MCF 10A (cell line): ENCODE results near the gene BORCS5. TPM values are rescaled to one million over a fixed set of nuclear protein-coding genes. Genes with fewer than 3 reads are reported as not detected.
A peak's percentile ranks its signal among the peaks of the same experiment; 100 is the strongest.

Experiments
- BruUV-seq: library from RNA; stranded (reverse); fragments of 400-500 nt; replicated peaks from 2 replicates; lab custom pipeline; 2021; lab: Mats Ljungman, UMichigan
- CTCF ChIA-PET: fragments of 300-600 bp; sonication (Branson Sonifier 250); formaldehyde crosslinking; extraction: SDS; loops from one replicate; lab custom pipeline; 2021; ENCODE audit warnings: antibody characterized with exemption, inconsistent platforms; lab: Yijun Ruan, JAX
- POLR2A ChIA-PET: fragments of 300-600, 350-650 bp; sonication (Branson Sonifier 250); formaldehyde crosslinking; extraction: SDS; loops from one replicate; lab custom pipeline; 2020; ENCODE audit warnings: antibody characterized with exemption, inconsistent platforms; lab: Yijun Ruan, JAX
- DNase-seq: peaks from one replicate; pipeline ENCODE4 v3.0.0-alpha.2; 2018; ENCODE audit not compliant: unreplicated experiment
- H3K27ac Mint-ChIP-seq: one replicate; pipeline ENCODE4 v1.8.0; 2022; ENCODE audit warnings: mild to moderate bottlenecking, low read depth, mixed read lengths; ENCODE audit not compliant: unreplicated experiment
- H3K27me3 Mint-ChIP-seq: one replicate; pipeline ENCODE4 v1.8.0; 2022; ENCODE audit warnings: mixed read lengths; ENCODE audit not compliant: insufficient read depth, unreplicated experiment
- H3K36me3 Mint-ChIP-seq: one replicate; pipeline ENCODE4 v1.8.0; 2022; ENCODE audit warnings: mild to moderate bottlenecking, moderate library complexity, mixed read lengths; ENCODE audit not compliant: insufficient read depth, unreplicated experiment
- H3K4me1 Mint-ChIP-seq: one replicate; pipeline ENCODE4 v1.8.0; 2022; ENCODE audit warnings: mixed read lengths; ENCODE audit not compliant: insufficient read depth, unreplicated experiment
- H3K4me3 Mint-ChIP-seq: one replicate; pipeline ENCODE4 v1.8.0; 2022; ENCODE audit warnings: mild to moderate bottlenecking, moderate library complexity, mixed read lengths; ENCODE audit not compliant: unreplicated experiment
- H3K9me3 Mint-ChIP-seq: one replicate; pipeline ENCODE4 v1.8.0; 2022; ENCODE audit warnings: mixed read lengths; ENCODE audit not compliant: unreplicated experiment
- intact Hi-C: fragments of 100-400 bp; cut with micrococcal nuclease; formaldehyde crosslinking; loops from 2 replicates; pipeline ENCODE4 v1.14.1; 2022
- total RNA-seq: library from RNA; stranded (reverse); gene quantifications from 2 replicates; pipeline ENCODE4 v1.2.3, GENCODE V29; 2022
- TF ChIP-seq, protein P1 (sequence below): fragments of 200-600 bp; IDR thresholded peaks from one replicate; pipeline ENCODE4 v1.8.0; 2022; ENCODE audit warnings: antibody characterized with exemption, mild to moderate bottlenecking; ENCODE audit not compliant: unreplicated experiment

The BORCS5 gene
- total RNA-seq, 1 experiment from 2014 or later: 11.0 TPM

GRCh38 chr12:12334367-12335040 is 22.4 kb upstream of the BORCS5 start:
- DNase-seq: peak; percentile 68
- intact Hi-C loops: loop anchor here (1.0 kb wide), 1 partner anchor 253 kb away; no protein-coding TSS in a partner anchor
- Mint-ChIP-seq H3K27ac (peak overlapping the region; percentile 84), H3K4me3 (no peak overlapping the region), H3K36me3 (peaks cover 19% of the 10 kb centered on the region), H3K9me3 (no peaks in the 10 kb centered on the region), H3K4me1 (peaks cover 35% of the 10 kb centered on the region), H3K27me3 (no peaks in the 10 kb centered on the region)
- ChIA-PET POLR2A (interaction anchor here (0.5 to 0.7 kb wide), 2 partner anchors 48 to 174 kb away, joined by 3 read pairs; no protein-coding TSS in a partner anchor), CTCF (interaction anchor here (0.6 to 3.3 kb wide), 20 partner anchors 9 to 678 kb away, joined by 3 to 27 read pairs (median 3); partner anchors contain the start of genes BORCS5 and MANSC1)
- TF ChIP-seq, protein P1, sequence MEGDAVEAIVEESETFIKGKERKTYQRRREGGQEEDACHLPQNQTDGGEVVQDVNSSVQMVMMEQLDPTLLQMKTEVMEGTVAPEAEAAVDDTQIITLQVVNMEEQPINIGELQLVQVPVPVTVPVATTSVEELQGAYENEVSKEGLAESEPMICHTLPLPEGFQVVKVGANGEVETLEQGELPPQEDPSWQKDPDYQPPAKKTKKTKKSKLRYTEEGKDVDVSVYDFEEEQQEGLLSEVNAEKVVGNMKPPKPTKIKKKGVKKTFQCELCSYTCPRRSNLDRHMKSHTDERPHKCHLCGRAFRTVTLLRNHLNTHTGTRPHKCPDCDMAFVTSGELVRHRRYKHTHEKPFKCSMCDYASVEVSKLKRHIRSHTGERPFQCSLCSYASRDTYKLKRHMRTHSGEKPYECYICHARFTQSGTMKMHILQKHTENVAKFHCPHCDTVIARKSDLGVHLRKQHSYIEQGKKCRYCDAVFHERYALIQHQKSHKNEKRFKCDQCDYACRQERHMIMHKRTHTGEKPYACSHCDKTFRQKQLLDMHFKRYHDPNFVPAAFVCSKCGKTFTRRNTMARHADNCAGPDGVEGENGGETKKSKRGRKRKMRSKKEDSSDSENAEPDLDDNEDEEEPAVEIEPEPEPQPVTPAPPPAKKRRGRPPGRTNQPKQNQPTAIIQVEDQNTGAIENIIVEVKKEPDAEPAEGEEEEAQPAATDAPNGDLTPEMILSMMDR: peak; percentile 85
- no TSS peak for BruUV-seq

- Mint-ChIP-seq H3K4me1 (peaks cover 35% of the 10 kb centered on the region), H3K9me3 (no peaks in the 10 kb centered on the region), H3K4me3 (peak overlapping the region; percentile 25), H3K27ac (no peak overlapping the region), H3K36me3 (peaks cover 10% of the 10 kb centered on the region), H3K27me3 (no peaks in the 10 kb centered on the region)
- BruUV-seq: no TSS peak
- TF ChIP-seq, protein P1: no peak
- ChIA-PET POLR2A (interaction anchor here (0.6 to 1.1 kb wide), 5 partner anchors 14 to 381 kb away, joined by 3 to 4 read pairs (median 3); partner anchors contain the start of genes CDKN1B and MANSC1), CTCF (interaction anchor here (0.5 to 3.3 kb wide), 7 partner anchors 9 to 272 kb away, joined by 3 to 27 read pairs (median 4); partner anchors contain the start of gene BORCS5)
- intact Hi-C loops: no loop called here
- DNase-seq: peak; percentile 78
Observed at GRCh38 chr12:12336049-12336411, 20.8 kb upstream of the BORCS5 start.

- POLR2A ChIA-PET: interaction anchor here (0.6 to 1.1 kb wide), 2 partner anchors 380 to 381 kb away, joined by 3 read pairs; partner anchors contain the start of gene CDKN1B
- no peaks in the 10 kb centered on the region for H3K27me3 Mint-ChIP-seq
- CTCF ChIA-PET: interaction anchor here (0.5 to 3.3 kb wide), 9 partner anchors 9 to 753 kb away, joined by 3 to 27 read pairs (median 4); partner anchors contain the start of gene BORCS5
- no TSS peak for BruUV-seq
- H3K36me3 Mint-ChIP-seq: peaks cover 9% of the 10 kb centered on the region
- no peak overlapping the region for H3K27ac Mint-ChIP-seq
- no peak overlapping the region for H3K4me3 Mint-ChIP-seq
- no peak for DNase-seq
- no peaks in the 10 kb centered on the region for H3K9me3 Mint-ChIP-seq
- H3K4me1 Mint-ChIP-seq: peaks cover 35% of the 10 kb centered on the region
- TF ChIP-seq, protein P1: no peak
- intact Hi-C loops: no loop called here
Observed at GRCh38 chr12:12336511-12336910, 20.4 kb upstream of the BORCS5 start.

GRCh38 chr12:12338527-12339168 is 18.2 kb upstream of the BORCS5 start:
- ChIA-PET POLR2A (interaction anchor here (0.8 to 2.9 kb wide), 6 partner anchors 11 to 257 kb away, joined by 3 to 18 read pairs (median 3); partner anchors contain the start of genes BORCS5 and MANSC1), CTCF (interaction anchor here (0.5 to 1.5 kb wide), 8 partner anchors 11 to 783 kb away, joined by 3 to 8 read pairs (median 4); no protein-coding TSS in a partner anchor)
- Mint-ChIP-seq H3K27me3 (no peaks in the 10 kb centered on the region), H3K36me3 (peaks cover 9% of the 10 kb centered on the region), H3K4me3 (peak overlapping the region; percentile 64), H3K4me1 (peaks cover 29% of the 10 kb centered on the region), H3K27ac (peak overlapping the region; percentile 84), H3K9me3 (no peaks in the 10 kb centered on the region)
- peak; percentile 87 for DNase-seq
- TF ChIP-seq, protein P1: no peak
- BruUV-seq: no TSS peak
- intact Hi-C loops: no loop called here
